GM18867 (cell line): Measurements from ENCODE around the gene EXOSC2.
A peak's percentile ranks its signal among the peaks of the same experiment; 100 is the strongest.

Source experiments
- ATAC-seq: cut with Tn5 transposase; IDR thresholded peaks from one replicate; pipeline ENCODE4 v1.9.1; 2021; ENCODE audit warnings: mild to moderate bottlenecking, moderate library complexity; ENCODE audit not compliant: unreplicated experiment

The EXOSC2 gene

DNA sequence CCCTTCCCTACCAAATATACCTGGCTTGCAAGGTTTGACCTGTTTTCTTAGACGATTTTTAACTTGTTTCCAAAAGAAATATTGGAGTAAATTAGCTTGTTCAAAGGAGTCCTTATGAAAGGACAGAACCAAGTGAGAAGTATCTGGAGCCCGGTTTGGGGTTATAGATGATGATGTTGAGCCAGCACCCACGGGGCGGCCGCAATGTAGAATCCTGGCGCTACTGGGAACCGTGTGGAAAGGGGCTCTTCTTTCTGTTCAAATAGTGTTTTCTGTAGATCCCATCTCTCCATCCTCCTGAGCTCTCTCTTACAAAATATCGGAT lies 517 bp upstream of the EXOSC2 start:
- no peak for ATAC-seq

GRCh38 chr9:130694205-130694604 lies 625 bp downstream of the EXOSC2 start:
- no peak for ATAC-seq

GRCh38 chr9:130696139-130696650 lies 2.6 kb downstream of the EXOSC2 start:
- ATAC-seq = no peak

DNA sequence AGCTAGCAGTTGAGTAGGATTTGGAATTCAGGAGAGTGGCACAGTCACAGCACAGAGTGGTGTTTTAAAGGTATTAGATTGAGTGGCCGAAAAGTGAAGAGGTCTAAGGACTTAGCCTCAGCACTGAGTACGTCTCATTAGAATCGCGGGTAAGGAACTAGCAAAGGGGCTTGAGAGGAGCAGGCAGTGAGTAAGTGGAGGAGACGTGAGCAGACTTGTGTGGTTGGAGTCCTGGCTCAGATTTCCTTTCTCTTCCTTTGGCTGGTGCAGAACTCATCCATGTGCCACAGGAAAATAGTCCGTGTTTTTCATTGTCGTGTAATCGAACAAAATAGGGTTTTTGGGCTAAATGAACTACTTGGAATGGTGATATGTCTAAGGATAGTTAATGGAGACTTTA lies 3.4 kb downstream of the EXOSC2 start:
- ATAC-seq = no peak

- ATAC-seq = no peak
Measured at GRCh38 chr9:130698514-130698913, 4.9 kb downstream of the EXOSC2 start.

- ATAC-seq = no peak
Measured at GRCh38 chr9:130699047-130699446, 5.5 kb downstream of the EXOSC2 start.

GRCh38 chr9:130701059-130702022 lies 7.8 kb downstream of the EXOSC2 start:
- no peak for ATAC-seq

DNA sequence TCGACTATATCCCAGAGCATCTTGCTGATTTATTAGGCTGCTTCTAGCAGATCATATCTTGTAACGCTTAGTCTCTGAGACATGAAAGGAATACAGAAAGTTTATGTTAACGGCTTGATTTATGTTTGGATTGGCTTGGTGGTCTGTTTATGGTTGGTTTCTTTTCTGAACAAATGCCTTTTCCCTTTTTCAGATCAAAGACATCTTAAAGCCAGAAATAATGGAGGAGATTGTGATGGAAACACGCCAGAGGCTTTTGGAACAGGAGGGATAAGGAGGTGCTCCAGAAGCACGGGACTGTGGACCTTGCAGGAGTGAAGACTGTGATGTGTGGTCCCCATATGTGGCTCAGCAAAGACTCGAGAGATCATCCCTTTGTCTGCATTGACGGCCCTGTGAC lies 9.9 kb downstream of the EXOSC2 start:
- ATAC-seq = no peak

- no peak for ATAC-seq
Measured at GRCh38 chr9:130707225-130707976, 13.8 kb downstream of the EXOSC2 start.

GRCh38 chr9:130710822-130711352 lies 17.3 kb downstream of the EXOSC2 start:
- no peak for ATAC-seq

DNA sequence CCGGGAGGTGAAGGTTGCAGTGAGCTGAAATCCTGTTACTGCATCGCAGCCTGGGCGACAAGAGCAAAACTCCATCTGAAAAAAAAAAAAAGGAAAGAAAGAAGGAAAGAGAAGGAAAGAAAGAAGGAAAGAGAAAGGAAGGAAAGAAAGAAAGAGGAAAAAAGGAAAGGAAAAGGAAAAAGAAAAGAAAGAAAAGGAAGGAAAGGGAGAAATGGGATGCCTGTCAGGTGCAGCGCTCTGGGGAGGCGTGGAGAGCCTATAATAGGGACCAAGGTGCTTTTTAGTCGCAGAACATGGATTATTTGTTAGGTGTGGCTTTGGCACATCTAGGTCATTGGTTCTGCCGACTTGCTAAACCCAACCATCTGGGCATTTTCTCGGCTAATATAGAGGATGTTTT lies 17.9 kb downstream of the EXOSC2 start:
- ATAC-seq = no peak

GRCh38 chr9:130712564-130713285 lies 19.1 kb downstream of the EXOSC2 start:
- peak; percentile 95 for ATAC-seq

GRCh38 chr9:130713286-130713960 lies 19.8 kb downstream of the EXOSC2 start:
- ATAC-seq = no peak

- no peak for ATAC-seq
Measured at GRCh38 chr9:130714586-130715110, 21.1 kb downstream of the EXOSC2 start.

GRCh38 chr9:130715270-130715669 lies 21.7 kb downstream of the EXOSC2 start:
- ATAC-seq = no peak

- no peak for ATAC-seq
Measured at GRCh38 chr9:130718562-130718961, 25.0 kb downstream of the EXOSC2 start.

- no peak for ATAC-seq
Measured at GRCh38 chr9:130720762-130721161, 27.2 kb downstream of the EXOSC2 start.

DNA sequence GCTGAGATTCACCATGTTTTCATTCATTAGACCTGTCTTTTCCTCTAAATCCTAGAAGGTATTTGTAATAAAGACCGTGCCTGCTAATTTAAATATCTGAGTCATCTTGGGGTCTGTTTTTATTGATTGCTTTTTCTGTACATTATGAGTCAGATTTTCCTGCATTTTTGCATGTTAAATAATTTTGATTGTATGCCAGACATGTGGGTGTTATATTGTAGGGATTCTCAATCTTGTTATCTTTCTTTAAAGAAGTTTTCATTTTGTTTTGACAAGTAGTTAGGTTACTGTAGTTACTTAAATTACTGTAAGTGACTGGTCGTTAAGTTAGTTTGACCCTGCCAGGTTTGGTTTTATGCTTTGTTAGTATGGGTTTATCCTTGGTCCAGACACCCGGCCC lies 35.1 kb downstream of the EXOSC2 start:
- ATAC-seq = no peak

GRCh38 chr9:130729145-130729544 lies 35.6 kb downstream of the EXOSC2 start:
- ATAC-seq = no peak

GRCh38 chr9:130731355-130731754 lies 37.8 kb downstream of the EXOSC2 start:
- no peak for ATAC-seq
